GM18951 (cell line): ENCODE data around the gene AEN.

ENCODE experiments used
- POLR2A ChIP-seq: IDR thresholded peaks from 4 replicates; pipeline ENCODE4 v1.6.1; 2011; ENCODE audit warnings: mild to moderate bottlenecking; ENCODE audit not compliant: insufficient read length, insufficient read depth; ENCODE audit errors: extremely low read depth
- in situ Hi-C: fragments of 300-500 bp; cut with MboI; formaldehyde crosslinking; loops from one replicate; pipeline ENCODE4 v1.12.0; 2022; ENCODE audit warnings: low sequenced_read_pairs, mixed read lengths, inconsistent platforms; ENCODE audit not compliant: unreplicated experiment

The AEN gene

GRCh38 chr15:88653200-88654064 lies 32.3 kb downstream of the AEN start:
- in situ Hi-C loops: no loop called here
- no peak for TF ChIP-seq POLR2A

GRCh38 chr15:88654430-88655102 lies 33.4 kb downstream of the AEN start:
- no peak for TF ChIP-seq POLR2A
- in situ Hi-C loops: no loop called here

DNA sequence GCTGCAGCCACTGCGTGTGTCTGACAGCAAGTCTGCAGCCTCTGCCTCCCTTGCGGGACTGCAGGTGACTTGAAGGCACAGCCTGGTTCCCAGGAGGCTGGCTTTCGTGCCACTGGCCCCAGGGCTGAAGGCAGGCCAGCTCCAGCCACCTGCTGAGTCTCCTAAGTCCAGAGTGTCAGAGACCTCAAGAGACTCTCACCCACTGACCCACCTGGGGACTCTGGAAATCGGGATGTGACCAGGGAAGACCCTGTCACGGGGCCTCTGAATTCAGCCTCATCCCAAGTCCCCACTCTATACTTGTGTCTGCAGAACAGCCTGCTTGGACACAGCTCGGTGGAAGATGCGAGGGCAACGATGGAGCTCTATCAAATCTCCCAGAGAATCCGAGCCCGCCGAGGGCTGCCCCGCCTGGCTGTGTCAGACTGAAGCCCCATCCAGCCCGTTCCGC lies 34.0 kb downstream of the AEN start:
- TF ChIP-seq POLR2A: no peak
- in situ Hi-C loops: no loop called here

- TF ChIP-seq POLR2A: no peak
- in situ Hi-C loops: no loop called here
These were observed 34.8 kb downstream of the AEN start for GRCh38 chr15:88655800-88656488.

- in situ Hi-C loops: no loop called here
- TF ChIP-seq POLR2A: no peak
These were observed 35.7 kb downstream of the AEN start for GRCh38 chr15:88656760-88657221.

- in situ Hi-C loops: no loop called here
- TF ChIP-seq POLR2A: no peak
These were observed 36.4 kb downstream of the AEN start for GRCh38 chr15:88657326-88658069.

- TF ChIP-seq POLR2A: no peak
- in situ Hi-C loops: no loop called here
These were observed 37.2 kb downstream of the AEN start for GRCh38 chr15:88658070-88658965.

- no peak for TF ChIP-seq POLR2A
- in situ Hi-C loops: no loop called here
These were observed 38.1 kb downstream of the AEN start for GRCh38 chr15:88658972-88659931.

GRCh38 chr15:88661041-88661700 lies 40.0 kb downstream of the AEN start:
- in situ Hi-C loops: no loop called here
- no peak for TF ChIP-seq POLR2A

DNA sequence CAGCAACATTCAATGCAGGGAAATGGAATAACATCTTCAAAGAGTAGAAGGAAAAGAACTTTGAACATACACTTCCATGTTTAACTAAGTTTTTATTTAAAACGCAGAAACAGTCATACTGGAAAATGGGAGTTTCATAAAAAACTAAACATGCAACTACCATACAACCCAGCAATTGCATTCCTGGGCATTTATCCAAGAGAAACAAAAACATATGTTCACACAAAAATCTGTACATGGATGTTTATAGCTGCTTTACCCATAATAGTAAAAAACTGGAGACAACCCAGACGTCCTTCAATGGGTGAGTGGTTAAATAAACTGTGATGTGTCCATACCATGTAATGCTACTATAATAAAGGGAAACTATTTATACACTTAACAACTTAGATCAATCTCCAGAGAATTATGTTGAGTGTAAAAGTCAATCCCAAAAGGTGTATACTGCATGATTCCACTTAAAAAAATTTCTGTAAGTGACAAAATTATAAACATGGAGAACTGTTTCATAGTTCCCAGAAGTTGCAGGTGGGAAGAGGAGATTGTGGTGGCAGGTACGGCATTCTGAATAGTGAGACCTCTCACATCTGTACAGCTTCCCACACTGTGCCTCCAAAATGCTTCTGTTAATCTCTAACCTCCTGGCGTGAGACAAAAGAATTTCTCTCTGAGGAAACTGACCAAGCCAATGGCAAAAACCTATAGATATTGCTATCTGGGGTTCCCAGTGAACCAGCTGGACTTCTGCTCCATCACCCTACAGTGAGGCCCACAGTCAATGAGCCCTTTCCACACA lies 40.8 kb downstream of the AEN start:
- no peak for TF ChIP-seq POLR2A
- in situ Hi-C loops: no loop called here
